Activated naive CD4-positive, alpha-beta T cell treated with anti-CD3 and anti-CD28 coated beads, Interleukin-2, amount 50 U/mL, for 16 hours (primary cell): ENCODE results near the gene CYYR1.

ENCODE experiments used
- DNase-seq: peaks from one replicate; pipeline ENCODE4 v3.0.0-alpha.2; 2020

CYYR1 gene

GRCh38 chr21:26572702-26573381 lies at the start of gene CYYR1:
Gene CYYR1, minus strand, starts transcription at chr21:26573286. Its CDS starts 346 bp downstream, at chr21:26572940.
- DNase-seq: no peak

- DNase-seq: no peak
These were observed 44.1 kb upstream of the CYYR1 start for GRCh38 chr21:26617176-26617575.

GRCh38 chr21:26614251-26614650 lies 41.2 kb upstream of the CYYR1 start:
- no peak for DNase-seq

- no peak for DNase-seq
These were observed 26.2 kb upstream of the CYYR1 start for GRCh38 chr21:26599261-26599660.

- DNase-seq: no peak
These were observed 24.9 kb upstream of the CYYR1 start for GRCh38 chr21:26597981-26598380.

GRCh38 chr21:26597031-26597430 lies 23.9 kb upstream of the CYYR1 start:
- DNase-seq: no peak

- no peak for DNase-seq
These were observed 22.9 kb upstream of the CYYR1 start for GRCh38 chr21:26595971-26596370.

- DNase-seq: no peak
These were observed 20.7 kb upstream of the CYYR1 start for GRCh38 chr21:26593800-26594199.

- no peak for DNase-seq
These were observed 18.5 kb upstream of the CYYR1 start for GRCh38 chr21:26591543-26591942.

GRCh38 chr21:26588446-26588845 lies 15.4 kb upstream of the CYYR1 start:
- DNase-seq: no peak

GRCh38 chr21:26587736-26588201 lies 14.7 kb upstream of the CYYR1 start:
- no peak for DNase-seq

- no peak for DNase-seq
These were observed 10.7 kb upstream of the CYYR1 start for GRCh38 chr21:26583769-26584168.

GRCh38 chr21:26581818-26582217 lies 8.7 kb upstream of the CYYR1 start:
- DNase-seq: no peak

- no peak for DNase-seq
These were observed 897 bp downstream of the CYYR1 start for GRCh38 chr21:26572076-26572701.

- no peak for DNase-seq
These were observed 2.9 kb downstream of the CYYR1 start for GRCh38 chr21:26570203-26570602.

- no peak for DNase-seq
These were observed 7.5 kb downstream of the CYYR1 start for GRCh38 chr21:26565546-26565945.

GRCh38 chr21:26565111-26565510 lies 8.0 kb downstream of the CYYR1 start:
- DNase-seq: no peak

GRCh38 chr21:26563856-26564503 lies 9.1 kb downstream of the CYYR1 start:
- DNase-seq: no peak

GRCh38 chr21:26560612-26561011 lies 12.5 kb downstream of the CYYR1 start:
- DNase-seq: no peak

GRCh38 chr21:26559099-26559498 lies 14.0 kb downstream of the CYYR1 start:
- DNase-seq: no peak

- no peak for DNase-seq
These were observed 16.0 kb downstream of the CYYR1 start for GRCh38 chr21:26557106-26557505.

GRCh38 chr21:26555540-26556146 lies 17.4 kb downstream of the CYYR1 start:
- DNase-seq: no peak

GRCh38 chr21:26554365-26554764 lies 18.7 kb downstream of the CYYR1 start:
- DNase-seq: no peak

GRCh38 chr21:26553898-26554297 lies 19.2 kb downstream of the CYYR1 start:
- DNase-seq: no peak
